MCF 10A (cell line): Measurements from ENCODE around the gene HSPBAP1. TPM values are rescaled to one million over a fixed set of nuclear protein-coding genes. Genes with fewer than 3 reads are reported as not detected.

Source experiments
- BruUV-seq: library from RNA; stranded (reverse); fragments of 400-500 nt; replicated peaks from 2 replicates; lab custom pipeline; 2021; lab: Mats Ljungman, UMichigan
- CTCF ChIA-PET: fragments of 300-600 bp; sonication (Branson Sonifier 250); formaldehyde crosslinking; extraction: SDS; loops from one replicate; lab custom pipeline; 2021; ENCODE audit warnings: antibody characterized with exemption, inconsistent platforms; lab: Yijun Ruan, JAX
- POLR2A ChIA-PET: fragments of 300-600, 350-650 bp; sonication (Branson Sonifier 250); formaldehyde crosslinking; extraction: SDS; loops from one replicate; lab custom pipeline; 2020; ENCODE audit warnings: antibody characterized with exemption, inconsistent platforms; lab: Yijun Ruan, JAX
- DNase-seq: peaks from one replicate; pipeline ENCODE4 v3.0.0-alpha.2; 2018; ENCODE audit not compliant: unreplicated experiment
- H3K27ac Mint-ChIP-seq: one replicate; pipeline ENCODE4 v1.8.0; 2022; ENCODE audit warnings: mild to moderate bottlenecking, low read depth, mixed read lengths; ENCODE audit not compliant: unreplicated experiment
- H3K27me3 Mint-ChIP-seq: one replicate; pipeline ENCODE4 v1.8.0; 2022; ENCODE audit warnings: mixed read lengths; ENCODE audit not compliant: insufficient read depth, unreplicated experiment
- H3K36me3 Mint-ChIP-seq: one replicate; pipeline ENCODE4 v1.8.0; 2022; ENCODE audit warnings: mild to moderate bottlenecking, moderate library complexity, mixed read lengths; ENCODE audit not compliant: insufficient read depth, unreplicated experiment
- H3K4me1 Mint-ChIP-seq: one replicate; pipeline ENCODE4 v1.8.0; 2022; ENCODE audit warnings: mixed read lengths; ENCODE audit not compliant: insufficient read depth, unreplicated experiment
- H3K4me3 Mint-ChIP-seq: one replicate; pipeline ENCODE4 v1.8.0; 2022; ENCODE audit warnings: mild to moderate bottlenecking, moderate library complexity, mixed read lengths; ENCODE audit not compliant: unreplicated experiment
- H3K9me3 Mint-ChIP-seq: one replicate; pipeline ENCODE4 v1.8.0; 2022; ENCODE audit warnings: mixed read lengths; ENCODE audit not compliant: unreplicated experiment
- intact Hi-C: fragments of 100-400 bp; cut with micrococcal nuclease; formaldehyde crosslinking; loops from 2 replicates; pipeline ENCODE4 v1.14.1; 2022
- total RNA-seq: library from RNA; stranded (reverse); gene quantifications from 2 replicates; pipeline ENCODE4 v1.2.3, GENCODE V29; 2022
- TF ChIP-seq, protein P1 (sequence below): fragments of 200-600 bp; IDR thresholded peaks from one replicate; pipeline ENCODE4 v1.8.0; 2022; ENCODE audit warnings: antibody characterized with exemption, mild to moderate bottlenecking; ENCODE audit not compliant: unreplicated experiment

HSPBAP1 gene
- total RNA-seq, 1 experiment from 2014 or later = 11.3 TPM

DNA sequence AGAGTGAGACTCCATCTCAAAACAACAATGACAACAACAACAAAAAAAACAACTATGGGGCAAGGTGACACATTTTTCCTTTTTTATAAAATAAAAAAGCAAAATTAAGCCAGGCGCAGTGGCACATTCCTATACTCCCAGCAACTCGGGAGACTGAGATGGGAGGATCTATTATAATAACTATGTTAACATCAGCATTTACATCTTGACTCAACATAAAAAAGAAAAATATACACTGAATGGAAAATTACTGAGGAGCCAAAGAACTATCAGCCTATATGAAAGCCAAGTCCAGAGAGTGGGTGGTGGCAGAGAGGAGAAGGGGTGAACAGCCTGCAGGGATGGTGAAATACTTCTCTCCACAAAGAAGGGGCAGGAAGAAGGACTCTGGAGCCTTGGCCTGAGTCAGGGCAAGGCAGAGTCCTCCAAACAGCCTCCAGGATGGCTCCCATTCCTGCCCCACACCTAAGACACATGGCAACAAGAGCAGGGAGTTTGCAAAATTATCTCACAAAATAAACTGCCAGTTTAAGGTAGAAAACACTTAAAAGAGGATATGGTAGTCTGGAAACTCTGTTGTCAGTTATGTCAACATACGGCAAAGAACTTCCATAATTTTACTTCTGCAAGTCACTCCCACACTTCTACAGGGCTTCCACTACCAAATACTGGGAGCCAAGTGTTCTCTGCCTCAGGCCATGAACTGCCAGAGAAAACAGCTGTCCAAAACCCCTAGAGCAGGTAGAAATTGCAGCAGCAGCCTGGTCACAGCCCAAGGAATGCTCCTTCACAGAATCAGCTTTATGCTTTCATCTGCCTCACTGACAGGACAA, 25.9 kb downstream of the HSPBAP1 start:
- peak overlapping the region; percentile 8 for H3K27ac Mint-ChIP-seq
- intact Hi-C loops = no loop called here
- DNase-seq = no peak
- no peaks in the 10 kb centered on the region for H3K27me3 Mint-ChIP-seq
- H3K36me3 Mint-ChIP-seq = peaks cover 31% of the 10 kb centered on the region
- TF ChIP-seq, protein P1, sequence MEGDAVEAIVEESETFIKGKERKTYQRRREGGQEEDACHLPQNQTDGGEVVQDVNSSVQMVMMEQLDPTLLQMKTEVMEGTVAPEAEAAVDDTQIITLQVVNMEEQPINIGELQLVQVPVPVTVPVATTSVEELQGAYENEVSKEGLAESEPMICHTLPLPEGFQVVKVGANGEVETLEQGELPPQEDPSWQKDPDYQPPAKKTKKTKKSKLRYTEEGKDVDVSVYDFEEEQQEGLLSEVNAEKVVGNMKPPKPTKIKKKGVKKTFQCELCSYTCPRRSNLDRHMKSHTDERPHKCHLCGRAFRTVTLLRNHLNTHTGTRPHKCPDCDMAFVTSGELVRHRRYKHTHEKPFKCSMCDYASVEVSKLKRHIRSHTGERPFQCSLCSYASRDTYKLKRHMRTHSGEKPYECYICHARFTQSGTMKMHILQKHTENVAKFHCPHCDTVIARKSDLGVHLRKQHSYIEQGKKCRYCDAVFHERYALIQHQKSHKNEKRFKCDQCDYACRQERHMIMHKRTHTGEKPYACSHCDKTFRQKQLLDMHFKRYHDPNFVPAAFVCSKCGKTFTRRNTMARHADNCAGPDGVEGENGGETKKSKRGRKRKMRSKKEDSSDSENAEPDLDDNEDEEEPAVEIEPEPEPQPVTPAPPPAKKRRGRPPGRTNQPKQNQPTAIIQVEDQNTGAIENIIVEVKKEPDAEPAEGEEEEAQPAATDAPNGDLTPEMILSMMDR = no peak
- CTCF ChIA-PET = interaction anchor here (1.0 kb wide), 1 partner anchor 19 kb away, joined by 3 read pairs; no protein-coding TSS in a partner anchor
- no peak overlapping the region for H3K4me3 Mint-ChIP-seq
- POLR2A ChIA-PET = interaction anchor here (0.9 to 1.7 kb wide), 3 partner anchors 22 to 26 kb away, joined by 4 to 7 read pairs (median 5); partner anchors contain the start of gene HSPBAP1
- BruUV-seq = no TSS peak
- H3K9me3 Mint-ChIP-seq = no peaks in the 10 kb centered on the region
- H3K4me1 Mint-ChIP-seq = peaks cover 8% of the 10 kb centered on the region

DNA sequence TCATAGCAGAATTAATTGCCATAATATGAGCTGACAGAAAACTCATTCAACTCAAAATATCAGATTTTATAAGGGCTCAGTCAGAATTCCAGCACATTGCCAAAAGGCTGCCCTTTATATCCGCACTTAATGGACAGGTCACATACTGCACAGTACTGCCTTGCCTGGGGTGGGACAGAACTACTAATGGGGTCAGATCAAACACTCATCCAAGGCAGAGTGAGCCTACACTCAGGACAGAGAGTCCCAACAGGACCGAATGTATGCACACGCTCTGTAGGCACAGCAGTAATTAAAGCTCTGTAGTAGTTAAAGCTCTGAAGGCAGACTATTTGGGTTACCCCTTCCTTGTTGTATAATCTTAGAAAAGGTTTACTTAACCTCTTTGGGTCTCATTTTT, 27.2 kb downstream of the HSPBAP1 start:
- TF ChIP-seq, protein P1 = no peak
- Mint-ChIP-seq H3K36me3 (peaks cover 39% of the 10 kb centered on the region), H3K4me1 (peaks cover 8% of the 10 kb centered on the region), H3K4me3 (no peak overlapping the region), H3K27ac (no peak overlapping the region), H3K9me3 (no peaks in the 10 kb centered on the region), H3K27me3 (no peaks in the 10 kb centered on the region)
- no peak for DNase-seq
- no TSS peak for BruUV-seq
- CTCF ChIA-PET = no interaction called here
- POLR2A ChIA-PET = interaction anchor here (1.0 to 1.4 kb wide), 2 partner anchors 21 to 27 kb away, joined by 4 to 5 read pairs; partner anchors contain the start of gene HSPBAP1
- intact Hi-C loops = no loop called here

DNA sequence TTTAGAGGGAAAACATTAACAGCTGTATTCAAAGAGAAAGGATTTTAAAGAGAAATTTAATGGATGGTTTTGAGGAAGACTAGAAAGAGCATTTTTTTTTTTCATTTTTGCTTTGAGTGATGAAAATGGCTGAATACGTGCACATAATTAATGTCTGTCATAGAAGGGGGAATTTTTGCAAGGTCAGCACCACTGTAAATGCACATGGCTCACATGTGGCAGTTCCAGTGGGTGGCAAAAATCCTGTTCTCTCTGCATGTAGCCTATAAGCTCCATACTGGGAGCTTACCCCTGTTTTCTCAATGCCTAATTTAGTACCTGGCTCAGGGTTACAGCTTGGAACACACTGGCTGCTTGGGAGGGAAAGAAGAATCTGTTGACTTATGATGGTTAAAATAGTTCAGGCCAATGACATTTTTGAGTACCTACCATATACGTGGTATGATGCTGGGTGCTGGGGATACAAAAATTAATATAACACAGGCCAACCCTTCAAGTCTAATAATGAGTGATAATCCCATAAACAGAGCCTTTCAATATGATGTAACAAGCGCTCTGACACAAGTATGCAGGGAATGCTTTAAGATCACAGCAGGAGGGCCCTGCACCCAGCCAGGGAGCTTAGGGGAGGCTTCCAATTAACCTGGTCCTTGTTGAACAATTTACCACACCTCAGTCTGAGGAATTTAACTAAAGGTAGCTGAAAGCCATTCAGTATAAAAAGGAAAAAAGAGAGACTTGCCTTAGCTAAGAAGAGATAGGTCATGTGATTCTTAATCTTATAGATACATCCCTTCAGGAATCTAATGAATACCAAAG, 33.0 kb downstream of the HSPBAP1 start:
- TF ChIP-seq, protein P1 = no peak
- no TSS peak for BruUV-seq
- no peaks in the 10 kb centered on the region for H3K4me1 Mint-ChIP-seq
- H3K27me3 Mint-ChIP-seq = no peaks in the 10 kb centered on the region
- H3K9me3 Mint-ChIP-seq = no peaks in the 10 kb centered on the region
- H3K27ac Mint-ChIP-seq = no peak overlapping the region
- ChIA-PET POLR2A (interaction anchor here (0.6 to 1.2 kb wide), 4 partner anchors 8 to 33 kb away, joined by 3 to 6 read pairs (median 4); partner anchors contain the start of gene HSPBAP1), CTCF (interaction anchor here (0.6 to 1.4 kb wide), 2 partner anchors 268 to 844 kb away, joined by 3 to 5 read pairs; no protein-coding TSS in a partner anchor)
- peaks cover 28% of the 10 kb centered on the region for H3K36me3 Mint-ChIP-seq
- H3K4me3 Mint-ChIP-seq = no peak overlapping the region
- intact Hi-C loops = no loop called here
- peak; percentile 27 for DNase-seq
